ENCODE measurements around the gene ARHGEF10L. TPM values are rescaled to one million over a fixed set of nuclear protein-coding genes. Genes with fewer than 3 reads are reported as not detected.
A peak's percentile ranks its signal among the peaks of the same experiment; 100 is the strongest.

ARHGEF10L gene
- total RNA-seq, 4 donors from 2014 or later = 65.0 to 136 (median 94.1) TPM

DNA sequence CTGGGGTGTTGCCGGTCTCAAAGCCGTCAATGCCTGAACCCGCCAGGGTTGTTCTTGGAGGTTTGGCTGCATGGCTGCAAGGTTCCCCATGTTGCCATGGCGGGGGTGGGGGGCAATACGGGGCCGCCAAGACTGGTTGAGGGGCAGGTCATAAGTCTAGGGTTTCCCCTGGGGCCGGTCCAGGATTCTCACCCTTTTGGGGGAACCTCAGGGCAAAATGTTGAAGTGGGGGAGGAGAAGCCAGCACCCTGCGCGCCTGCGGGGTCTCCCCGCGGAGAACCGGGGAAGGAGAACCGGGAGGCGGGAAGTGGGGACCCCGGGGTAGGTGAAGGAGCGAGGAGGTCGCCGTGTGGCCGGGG is 401 bp upstream of the ARHGEF10L start:
- Histone ChIP-seq H3K27ac (peak overlapping the region; percentile 85), H3K4me3 (peak overlapping the region; percentile 75), H3K27me3 (no peaks in the 10 kb centered on the region), H3K9me3 (no peaks in the 10 kb centered on the region), H3K36me3 (no peaks in the 10 kb centered on the region), H3K4me1 (peaks cover 38% of the 10 kb centered on the region)
- WGBS = 20% methylated on average over 6 of the region's 20 CpGs
- TF ChIP-seq POLR2AphosphoS5 (IDR thresholded peaks at IDR 0.05) (no peak), POLR2A (IDR thresholded peaks at IDR 0.05) (no peak), EP300 (IDR thresholded peaks at IDR 0.05) (no peak)
- TF ChIP-seq, protein P1, sequence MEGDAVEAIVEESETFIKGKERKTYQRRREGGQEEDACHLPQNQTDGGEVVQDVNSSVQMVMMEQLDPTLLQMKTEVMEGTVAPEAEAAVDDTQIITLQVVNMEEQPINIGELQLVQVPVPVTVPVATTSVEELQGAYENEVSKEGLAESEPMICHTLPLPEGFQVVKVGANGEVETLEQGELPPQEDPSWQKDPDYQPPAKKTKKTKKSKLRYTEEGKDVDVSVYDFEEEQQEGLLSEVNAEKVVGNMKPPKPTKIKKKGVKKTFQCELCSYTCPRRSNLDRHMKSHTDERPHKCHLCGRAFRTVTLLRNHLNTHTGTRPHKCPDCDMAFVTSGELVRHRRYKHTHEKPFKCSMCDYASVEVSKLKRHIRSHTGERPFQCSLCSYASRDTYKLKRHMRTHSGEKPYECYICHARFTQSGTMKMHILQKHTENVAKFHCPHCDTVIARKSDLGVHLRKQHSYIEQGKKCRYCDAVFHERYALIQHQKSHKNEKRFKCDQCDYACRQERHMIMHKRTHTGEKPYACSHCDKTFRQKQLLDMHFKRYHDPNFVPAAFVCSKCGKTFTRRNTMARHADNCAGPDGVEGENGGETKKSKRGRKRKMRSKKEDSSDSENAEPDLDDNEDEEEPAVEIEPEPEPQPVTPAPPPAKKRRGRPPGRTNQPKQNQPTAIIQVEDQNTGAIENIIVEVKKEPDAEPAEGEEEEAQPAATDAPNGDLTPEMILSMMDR (IDR thresholded peaks at IDR 0.05) = no peak
- DNase-seq (ENCODE audit: low spot score in 2 of 2) = no peak

DNA sequence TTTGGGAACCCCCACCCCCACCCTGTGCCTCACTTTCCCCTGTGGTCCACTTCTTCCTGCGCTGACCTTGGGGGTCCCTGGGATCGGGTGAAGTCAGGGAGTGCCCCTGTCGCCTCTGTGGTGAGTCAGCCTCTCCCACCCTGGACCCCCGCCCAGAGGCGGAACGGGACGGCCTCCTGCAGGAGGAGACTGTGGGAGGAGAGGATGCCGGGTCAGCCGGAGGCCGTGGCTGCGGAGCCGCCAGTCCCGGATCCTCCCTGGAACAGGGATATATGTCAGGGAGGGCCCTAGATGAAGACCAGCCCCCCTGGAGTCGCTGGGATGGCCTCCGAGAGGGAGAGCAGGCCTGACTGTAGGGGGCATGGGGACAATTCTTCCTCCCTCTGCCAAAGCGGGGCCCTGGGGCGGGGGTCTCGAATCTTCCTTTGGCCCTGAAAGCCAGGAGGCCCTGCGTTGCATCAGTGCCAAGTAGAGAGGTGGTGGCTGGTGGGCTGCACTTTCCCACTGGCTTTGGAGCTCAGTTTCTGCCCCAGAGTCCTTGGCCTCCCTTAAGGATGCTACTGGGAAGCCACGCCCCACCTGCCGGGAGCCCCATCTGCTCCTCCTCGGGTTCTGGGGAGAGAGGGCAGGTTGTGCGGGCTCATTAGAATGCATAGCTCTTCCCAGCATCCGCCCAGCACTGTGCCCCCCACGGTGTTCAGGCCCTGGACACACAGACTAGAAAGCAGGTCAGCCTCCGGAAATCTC is 930 bp downstream of the ARHGEF10L start:
- peaks cover 44% of the 10 kb centered on the region for H3K4me1 ChIP-seq
- no peaks in the 10 kb centered on the region for H3K9me3 ChIP-seq
- 40% methylated on average over 1 of the region's 26 CpGs for WGBS
- DNase-seq (ENCODE audit: low spot score in 2 of 2) = peak; percentile 84 to 86
- H3K27me3 ChIP-seq = no peaks in the 10 kb centered on the region
- H3K4me3 ChIP-seq = peak overlapping the region; percentile 75
- no peaks in the 10 kb centered on the region for H3K36me3 ChIP-seq
- TF ChIP-seq POLR2AphosphoS5 (IDR thresholded peaks at IDR 0.05) = peak in 1 of 3 donors; percentile 31
- no peak for TF ChIP-seq EP300 (IDR thresholded peaks at IDR 0.05)
- TF ChIP-seq, protein P1 (IDR thresholded peaks at IDR 0.05) = no peak
- H3K27ac ChIP-seq = peak overlapping the region; percentile 96

DNA sequence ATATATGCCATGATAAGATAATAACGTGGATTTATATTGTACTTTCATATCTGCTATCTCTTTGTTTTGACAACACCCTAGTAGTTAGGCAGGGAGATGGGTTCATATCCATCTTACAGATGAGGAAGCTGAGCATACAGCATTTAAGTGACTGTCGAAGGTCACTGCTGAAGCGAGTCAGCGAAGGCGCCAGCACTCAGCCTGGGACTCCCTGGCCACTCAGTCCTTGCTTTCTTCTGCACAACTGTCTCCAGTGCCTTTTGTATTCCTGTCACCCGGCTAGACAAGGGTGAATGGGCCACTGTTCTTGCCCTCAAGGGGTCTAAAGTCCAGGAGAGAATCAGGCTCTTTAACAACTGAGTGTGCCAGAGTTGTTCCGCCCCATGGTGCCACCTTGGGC is 3.1 kb downstream of the ARHGEF10L start:
- Histone ChIP-seq H3K27me3 (no peaks in the 10 kb centered on the region), H3K27ac (no peak overlapping the region), H3K36me3 (no peaks in the 10 kb centered on the region), H3K4me3 (no peak overlapping the region), H3K4me1 (peaks cover 56% of the 10 kb centered on the region), H3K9me3 (no peaks in the 10 kb centered on the region)
- 81% methylated on average over 7 of the region's 7 CpGs for WGBS
- no peak for DNase-seq (ENCODE audit: low spot score in 2 of 2)
- TF ChIP-seq POLR2AphosphoS5 (IDR thresholded peaks at IDR 0.05) (no peak), EP300 (IDR thresholded peaks at IDR 0.05) (no peak), POLR2A (IDR thresholded peaks at IDR 0.05) (no peak)
- TF ChIP-seq, protein P1 (IDR thresholded peaks at IDR 0.05) = no peak

DNA sequence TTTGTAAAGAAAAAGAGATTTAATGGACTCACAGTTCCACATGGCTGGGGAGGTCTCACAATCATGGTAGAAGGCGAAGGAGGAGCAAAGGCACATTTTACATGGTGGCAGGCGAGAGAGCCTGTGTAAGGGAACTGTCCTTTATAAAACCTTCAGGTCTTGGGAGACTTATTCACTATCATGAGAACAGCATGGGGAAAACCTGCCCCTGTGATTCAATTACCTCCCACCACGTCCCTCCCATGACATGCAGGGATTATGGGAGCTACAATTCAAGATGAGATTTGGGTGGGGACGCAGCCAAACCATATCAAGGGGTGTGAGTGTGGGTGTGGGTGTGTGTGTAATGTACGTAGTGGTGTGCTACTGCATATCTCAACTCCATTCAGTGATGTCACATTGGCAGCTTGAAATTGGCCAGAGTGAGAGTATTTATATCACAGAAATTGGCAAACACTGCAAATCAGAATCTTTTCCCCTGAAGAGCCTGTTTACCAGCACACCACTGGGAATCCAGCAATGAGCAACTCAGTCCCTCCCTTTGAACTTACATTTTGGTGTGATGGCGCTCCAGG is 5.4 kb downstream of the ARHGEF10L start:
- TF ChIP-seq EP300 (IDR thresholded peaks at IDR 0.05) (no peak), POLR2A (IDR thresholded peaks at IDR 0.05) (no peak)
- TF ChIP-seq, protein P1 (IDR thresholded peaks at IDR 0.05) = no peak
- Histone ChIP-seq H3K9me3 (no peaks in the 10 kb centered on the region), H3K27ac (peak overlapping the region; percentile 60), H3K4me3 (no peak overlapping the region), H3K27me3 (no peaks in the 10 kb centered on the region), H3K4me1 (peaks cover 39% of the 10 kb centered on the region), H3K36me3 (no peaks in the 10 kb centered on the region)
- 76% methylated on average over 6 of the region's 6 CpGs for WGBS
- no peak for DNase-seq (ENCODE audit: low spot score in 2 of 2)

DNA sequence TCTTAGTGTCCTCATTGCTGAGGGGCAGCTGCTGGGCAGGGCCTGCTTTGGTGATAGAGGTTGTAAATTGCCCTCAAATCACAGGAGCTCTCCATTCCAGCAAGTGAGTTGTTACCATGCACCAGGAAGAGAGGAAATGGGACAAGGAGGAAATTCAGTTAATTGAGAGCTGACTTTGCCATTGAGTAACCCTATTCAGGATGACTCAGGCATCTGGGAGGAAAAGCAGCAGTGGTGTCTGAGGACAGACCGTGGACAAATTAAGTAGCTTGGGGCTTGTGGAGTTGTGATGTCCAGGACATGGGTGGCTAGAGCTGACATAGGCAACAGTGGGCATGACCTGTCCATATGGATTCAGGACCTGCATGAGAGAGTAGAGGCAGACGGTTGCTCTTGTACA is 5.9 kb downstream of the ARHGEF10L start:
- TF ChIP-seq EP300 (IDR thresholded peaks at IDR 0.05) = no peak
- no peak for TF ChIP-seq POLR2AphosphoS5 (IDR thresholded peaks at IDR 0.05)
- TF ChIP-seq, protein P1 (IDR thresholded peaks at IDR 0.05) = no peak
- TF ChIP-seq POLR2A (IDR thresholded peaks at IDR 0.05) = no peak
- no peaks in the 10 kb centered on the region for H3K36me3 ChIP-seq
- no peaks in the 10 kb centered on the region for H3K27me3 ChIP-seq
- peak overlapping the region; percentile 60 for H3K27ac ChIP-seq
- no peak overlapping the region for H3K4me3 ChIP-seq
- H3K4me1 ChIP-seq = peaks cover 34% of the 10 kb centered on the region
- H3K9me3 ChIP-seq = no peaks in the 10 kb centered on the region
- 45% methylated on average over 2 of the region's 2 CpGs for WGBS
- no peak for DNase-seq (ENCODE audit: low spot score in 2 of 2)
